Measurements from ENCODE around the gene TMEM54. TPM values are rescaled to one million over a fixed set of nuclear protein-coding genes. Genes with fewer than 3 reads are reported as not detected.

TMEM54 gene
- total and polyA plus RNA-seq, 2 of the 13 experiments (the other 11 are each of a cell fraction or from before 2014, with no cell fraction given) = 2.5 to 2.9 TPM

DNA sequence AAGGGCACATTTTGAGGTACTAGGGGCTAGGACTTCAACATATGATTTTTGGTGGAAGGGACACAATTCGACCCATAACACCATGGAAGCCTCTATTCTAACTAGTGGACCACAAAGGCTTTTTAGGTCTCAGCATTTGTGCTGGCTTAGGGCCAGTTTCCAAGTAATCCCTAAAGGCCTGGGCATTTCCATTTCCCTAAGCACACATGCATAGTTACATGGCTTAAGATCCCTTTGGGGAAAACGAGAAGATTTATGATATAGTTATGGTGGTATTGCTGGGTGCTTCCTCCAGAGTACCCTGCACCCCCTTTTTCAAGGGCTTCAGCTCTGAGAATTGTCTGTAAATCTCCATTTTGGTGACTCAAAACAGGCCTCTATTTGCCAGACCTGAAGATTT is 28.2 kb upstream of the TMEM54 start:
- no peaks in the 10 kb centered on the region for H3K79me2 ChIP-seq (ENCODE audit: insufficient read depth, low read length)
- FAIRE-seq (no peak), DNase-seq (ENCODE audit: low spot score) (no peak), ATAC-seq (no peak)
- H2AFZ ChIP-seq (ENCODE audit: low read length) = no peak overlapping the region
- CTCF ChIA-PET (ENCODE audit: low intra/inter-chr PET ratio, low total read pairs) = interaction anchor here (5.0 kb wide), 1 partner anchor 126 kb away, joined by 44 read pairs; no protein-coding TSS in a partner anchor
- H3K9me3 ChIP-seq (ENCODE audit: low read length) = no peaks in the 10 kb centered on the region
- BruUV-seq (replicated peaks) = no TSS peak
- no peaks in the 10 kb centered on the region for H4K20me1 ChIP-seq (ENCODE audit: insufficient read depth, low read length)
- intact Hi-C loops (cut with micrococcal nuclease; ENCODE audit: unreplicated experiment) (no loop called here), in situ Hi-C loops (cut with HindIII; ENCODE audit: extremely low pct_ligation_motif_present, low pct_unique_long_range_greater_than_20kb) (loop anchor here (5.0 kb wide), 1 partner anchor 78 kb away; no protein-coding TSS in a partner anchor)
- H3K4me1 ChIP-seq (ENCODE audit: insufficient read depth, low read length) = peaks cover 28% of the 10 kb centered on the region
- TF ChIP-seq ZFP82 (CRISPR knock-in tag; IDR thresholded peaks at IDR 0.05; ENCODE audit: borderline replicate concordance) = no peak
- peaks cover 0 to 16% of the 10 kb centered on the region in 2 experiments; a peak in 3 of 5 replicates for H3K27me3 ChIP-seq (ENCODE audit: control insufficient read depth in 1 of 2, insufficient read depth in 2 of 2, low read length in 2 of 2)
- no peak overlapping the region for H3K9ac ChIP-seq (ENCODE audit: insufficient read depth, low read depth, low read length)
- no peaks in the 10 kb centered on the region for H3K36me3 ChIP-seq (replicated peaks in 1 of 2; ENCODE audit: control insufficient read depth in 1 of 2, insufficient read depth in 2 of 2, low read length in 2 of 2)
- 0% methylated on average over 2 of the region's 2 CpGs for whole genome bisulfite sequencing (ENCODE audit: low lambda C conversion rate)
- H3K4me3 ChIP-seq (replicated peaks in 1 of 3; ENCODE audit: insufficient read depth in 1 of 3, low read depth in 2 of 3, low read length in 3 of 3) = no peak overlapping the region
- POLR2A ChIA-PET = no interaction called here
- H3K4me2 ChIP-seq (ENCODE audit: low read depth, low read length) = no peak overlapping the region
- no peak overlapping the region for H3K27ac ChIP-seq (ENCODE audit: extremely low read length, insufficient read depth, low read length)

DNA sequence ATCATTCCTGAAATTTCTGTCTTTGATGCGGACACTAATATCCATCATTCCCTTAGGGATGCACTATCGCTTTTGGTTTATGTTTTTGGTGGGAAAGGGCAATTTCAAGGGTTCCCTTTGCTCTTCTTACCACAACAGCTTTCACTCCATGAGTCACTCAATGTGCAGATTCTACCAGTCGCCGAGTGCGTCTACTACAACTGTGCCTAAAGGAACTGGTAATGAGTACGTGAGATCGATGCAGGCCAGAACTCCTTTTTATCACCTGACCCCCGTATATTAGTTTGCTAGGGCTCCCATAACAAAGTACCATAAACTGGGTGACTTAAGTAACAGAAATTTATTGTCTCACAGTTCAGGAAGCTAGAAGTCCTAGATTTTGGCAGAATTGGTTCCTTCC is 27.5 kb upstream of the TMEM54 start:
- H3K27ac ChIP-seq (ENCODE audit: extremely low read length, insufficient read depth, low read length) = no peak overlapping the region
- BruUV-seq (replicated peaks) = no TSS peak
- no peaks in the 10 kb centered on the region for H3K9me3 ChIP-seq (ENCODE audit: low read length)
- no peaks in the 10 kb centered on the region for H3K79me2 ChIP-seq (ENCODE audit: insufficient read depth, low read length)
- peaks cover 0 to 23% of the 10 kb centered on the region in 2 experiments; a peak in 3 of 5 replicates for H3K27me3 ChIP-seq (ENCODE audit: control insufficient read depth in 1 of 2, insufficient read depth in 2 of 2, low read length in 2 of 2)
- ChIA-PET POLR2A (no interaction called here), CTCF (ENCODE audit: low intra/inter-chr PET ratio, low total read pairs) (no interaction called here)
- no peak for ATAC-seq
- no peak overlapping the region for H3K9ac ChIP-seq (ENCODE audit: insufficient read depth, low read depth, low read length)
- TF ChIP-seq ZNF446 (CRISPR knock-in tag; IDR thresholded peaks at IDR 0.05) = no peak
- TF ChIP-seq ZNF432 (CRISPR knock-in tag; IDR thresholded peaks at IDR 0.05; ENCODE audit: borderline replicate concordance) = no peak
- TF ChIP-seq, protein P1, sequence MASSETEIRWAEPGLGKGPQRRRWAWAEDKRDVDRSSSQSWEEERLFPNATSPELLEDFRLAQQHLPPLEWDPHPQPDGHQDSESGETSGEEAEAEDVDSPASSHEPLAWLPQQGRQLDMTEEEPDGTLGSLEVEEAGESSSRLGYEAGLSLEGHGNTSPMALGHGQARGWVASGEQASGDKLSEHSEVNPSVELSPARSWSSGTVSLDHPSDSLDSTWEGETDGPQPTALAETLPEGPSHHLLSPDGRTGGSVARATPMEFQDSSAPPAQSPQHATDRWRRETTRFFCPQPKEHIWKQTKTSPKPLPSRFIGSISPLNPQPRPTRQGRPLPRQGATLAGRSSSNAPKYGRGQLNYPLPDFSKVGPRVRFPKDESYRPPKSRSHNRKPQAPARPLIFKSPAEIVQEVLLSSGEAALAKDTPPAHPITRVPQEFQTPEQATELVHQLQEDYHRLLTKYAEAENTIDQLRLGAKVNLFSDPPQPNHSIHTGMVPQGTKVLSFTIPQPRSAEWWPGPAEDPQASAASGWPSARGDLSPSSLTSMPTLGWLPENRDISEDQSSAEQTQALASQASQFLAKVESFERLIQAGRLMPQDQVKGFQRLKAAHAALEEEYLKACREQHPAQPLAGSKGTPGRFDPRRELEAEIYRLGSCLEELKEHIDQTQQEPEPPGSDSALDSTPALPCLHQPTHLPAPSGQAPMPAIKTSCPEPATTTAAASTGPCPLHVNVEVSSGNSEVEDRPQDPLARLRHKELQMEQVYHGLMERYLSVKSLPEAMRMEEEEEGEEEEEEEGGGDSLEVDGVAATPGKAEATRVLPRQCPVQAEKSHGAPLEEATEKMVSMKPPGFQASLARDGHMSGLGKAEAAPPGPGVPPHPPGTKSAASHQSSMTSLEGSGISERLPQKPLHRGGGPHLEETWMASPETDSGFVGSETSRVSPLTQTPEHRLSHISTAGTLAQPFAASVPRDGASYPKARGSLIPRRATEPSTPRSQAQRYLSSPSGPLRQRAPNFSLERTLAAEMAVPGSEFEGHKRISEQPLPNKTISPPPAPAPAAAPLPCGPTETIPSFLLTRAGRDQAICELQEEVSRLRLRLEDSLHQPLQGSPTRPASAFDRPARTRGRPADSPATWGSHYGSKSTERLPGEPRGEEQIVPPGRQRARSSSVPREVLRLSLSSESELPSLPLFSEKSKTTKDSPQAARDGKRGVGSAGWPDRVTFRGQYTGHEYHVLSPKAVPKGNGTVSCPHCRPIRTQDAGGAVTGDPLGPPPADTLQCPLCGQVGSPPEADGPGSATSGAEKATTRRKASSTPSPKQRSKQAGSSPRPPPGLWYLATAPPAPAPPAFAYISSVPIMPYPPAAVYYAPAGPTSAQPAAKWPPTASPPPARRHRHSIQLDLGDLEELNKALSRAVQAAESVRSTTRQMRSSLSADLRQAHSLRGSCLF (CRISPR knock-in tag; IDR thresholded peaks at IDR 0.05; ENCODE audit: borderline replicate concordance) = no peak
- no peak for TF ChIP-seq RORA (CRISPR knock-in tag; IDR thresholded peaks at IDR 0.05)
- TF ChIP-seq HNF4A (CRISPR knock-in tag; IDR thresholded peaks at IDR 0.05) = no peak
- no peak for TF ChIP-seq KMT2A (CRISPR knock-in tag; IDR thresholded peaks at IDR 0.05)
- no peak overlapping the region for H3K4me3 ChIP-seq (replicated peaks in 1 of 3; ENCODE audit: insufficient read depth in 1 of 3, low read depth in 2 of 3, low read length in 3 of 3)
- 50% methylated on average over 8 of the region's 8 CpGs for WGBS (ENCODE audit: low lambda C conversion rate)
- intact Hi-C loops (cut with micrococcal nuclease; ENCODE audit: unreplicated experiment) (no loop called here), in situ Hi-C loops (cut with HindIII; ENCODE audit: extremely low pct_ligation_motif_present, low pct_unique_long_range_greater_than_20kb) (loop anchor here (5.0 kb wide), 1 partner anchor 79 kb away; no protein-coding TSS in a partner anchor)
- no peak for DNase-seq (ENCODE audit: low spot score)
- no peak overlapping the region for H3K4me2 ChIP-seq (ENCODE audit: low read depth, low read length)
- H4K20me1 ChIP-seq (ENCODE audit: insufficient read depth, low read length) = no peaks in the 10 kb centered on the region
- peaks cover 25% of the 10 kb centered on the region for H3K4me1 ChIP-seq (ENCODE audit: insufficient read depth, low read length)
- no peak overlapping the region for H2AFZ ChIP-seq (ENCODE audit: low read length)
- no peaks in the 10 kb centered on the region for H3K36me3 ChIP-seq (replicated peaks in 1 of 2; ENCODE audit: control insufficient read depth in 1 of 2, insufficient read depth in 2 of 2, low read length in 2 of 2)
- FAIRE-seq = no peak
